CD4-positive, CD25-positive, alpha-beta regulatory T cell (primary cell): ENCODE measurements around the gene PHF2. TPM values are rescaled to one million over a fixed set of nuclear protein-coding genes. Genes with fewer than 3 reads are reported as not detected.

ENCODE experiments used
- ATAC-seq, 2 donors: fragments of 150-1000 bp; cut with Tn5 transposase; one replicate each; pipeline ENCODE4 v1.10.0; 2021; ENCODE audit warnings: low read depth in 2 of 2, moderate number of reproducible peaks in 2 of 2, moderate library complexity in 1 of 2
- DNase-seq, 3 donors: peaks; one replicate each; pipeline versions ENCODE4 v3.0.0 to v3.0.0-alpha.2; 2012 to 2022; ENCODE audit warnings: mixed read lengths in 1 of 3
- H3K27ac ChIP-seq: one replicate; pipeline ENCODE4 v1.7.0; 2013; ENCODE audit warnings: mild to moderate bottlenecking, low read length; ENCODE audit not compliant: insufficient read depth, poor library complexity, severe bottlenecking
- H3K27me3 ChIP-seq: one replicate; pipeline ENCODE4 v1.7.0; 2013; ENCODE audit warnings: low read length; ENCODE audit not compliant: control insufficient read depth, insufficient read depth
- H3K36me3 ChIP-seq: one replicate; pipeline ENCODE4 v1.7.0; 2013; ENCODE audit warnings: mild to moderate bottlenecking, low read length, moderate library complexity; ENCODE audit not compliant: control insufficient read depth, insufficient read depth
- H3K4me1 ChIP-seq: 2 replicates; pipeline ENCODE4 v1.7.0; 2013; ENCODE audit warnings: mild to moderate bottlenecking, low read length; ENCODE audit not compliant: insufficient read depth, control insufficient read depth, poor library complexity, severe bottlenecking
- H3K4me3 ChIP-seq: one replicate; pipeline ENCODE4 v1.7.0; 2013; ENCODE audit warnings: low read depth, mild to moderate bottlenecking, low read length, moderate library complexity
- H3K9me3 ChIP-seq, 2 experiments: 1 replicate in 1 of 2; 2 replicates in 1 of 2; pipeline ENCODE4 v1.7.0; 2013; ENCODE audit warnings: low read length in 2 of 2, mild to moderate bottlenecking in 1 of 2, moderate library complexity in 1 of 2; ENCODE audit not compliant: control insufficient read depth in 2 of 2
- H3K27ac Mint-ChIP-seq, 3 donors: one replicate each; pipeline ENCODE4 v1.8.0; 2020 to 2022; ENCODE audit warnings: mild to moderate bottlenecking in 3 of 3, mixed read lengths in 3 of 3, moderate library complexity in 2 of 3
- H3K27me3 Mint-ChIP-seq: one replicate; pipeline ENCODE4 v1.8.0; 2022; ENCODE audit warnings: mild to moderate bottlenecking, mixed read lengths
- H3K36me3 Mint-ChIP-seq: one replicate; pipeline ENCODE4 v1.8.0; 2020; ENCODE audit warnings: mixed read lengths
- H3K4me1 Mint-ChIP-seq, 4 donors: one replicate each; pipeline ENCODE4 v1.8.0; 2020 to 2022; ENCODE audit warnings: mixed read lengths in 4 of 4, mild to moderate bottlenecking in 1 of 4
- H3K4me3 Mint-ChIP-seq, 4 donors: one replicate each; pipeline ENCODE4 v1.8.0; 2020 to 2022; ENCODE audit warnings: mild to moderate bottlenecking in 4 of 4, mixed read lengths in 4 of 4, moderate library complexity in 3 of 4
- H3K9me3 Mint-ChIP-seq, 7 donors: one replicate each; pipeline ENCODE4 v1.8.0; 2020 to 2022; ENCODE audit warnings: mixed read lengths in 7 of 7, mild to moderate bottlenecking in 3 of 7, moderate library complexity in 2 of 7
- polyA plus RNA-seq, 4 donors: library from polyadenylated mRNA; unstranded; fragments of 300-500 nt; fragmentation: Illumina TruSeq; gene quantifications; one replicate each; pipeline ENCODE4 v1.2.3, GENCODE V29; 2021
- total RNA-seq: library from RNA; stranded (reverse); gene quantifications from one replicate; pipeline ENCODE4 v1.2.3, GENCODE V29; 2022

The PHF2 gene
- total and polyA plus RNA-seq, 5 donors from 2014 or later: 0.37 to 29.4 (median 1.0) TPM

DNA sequence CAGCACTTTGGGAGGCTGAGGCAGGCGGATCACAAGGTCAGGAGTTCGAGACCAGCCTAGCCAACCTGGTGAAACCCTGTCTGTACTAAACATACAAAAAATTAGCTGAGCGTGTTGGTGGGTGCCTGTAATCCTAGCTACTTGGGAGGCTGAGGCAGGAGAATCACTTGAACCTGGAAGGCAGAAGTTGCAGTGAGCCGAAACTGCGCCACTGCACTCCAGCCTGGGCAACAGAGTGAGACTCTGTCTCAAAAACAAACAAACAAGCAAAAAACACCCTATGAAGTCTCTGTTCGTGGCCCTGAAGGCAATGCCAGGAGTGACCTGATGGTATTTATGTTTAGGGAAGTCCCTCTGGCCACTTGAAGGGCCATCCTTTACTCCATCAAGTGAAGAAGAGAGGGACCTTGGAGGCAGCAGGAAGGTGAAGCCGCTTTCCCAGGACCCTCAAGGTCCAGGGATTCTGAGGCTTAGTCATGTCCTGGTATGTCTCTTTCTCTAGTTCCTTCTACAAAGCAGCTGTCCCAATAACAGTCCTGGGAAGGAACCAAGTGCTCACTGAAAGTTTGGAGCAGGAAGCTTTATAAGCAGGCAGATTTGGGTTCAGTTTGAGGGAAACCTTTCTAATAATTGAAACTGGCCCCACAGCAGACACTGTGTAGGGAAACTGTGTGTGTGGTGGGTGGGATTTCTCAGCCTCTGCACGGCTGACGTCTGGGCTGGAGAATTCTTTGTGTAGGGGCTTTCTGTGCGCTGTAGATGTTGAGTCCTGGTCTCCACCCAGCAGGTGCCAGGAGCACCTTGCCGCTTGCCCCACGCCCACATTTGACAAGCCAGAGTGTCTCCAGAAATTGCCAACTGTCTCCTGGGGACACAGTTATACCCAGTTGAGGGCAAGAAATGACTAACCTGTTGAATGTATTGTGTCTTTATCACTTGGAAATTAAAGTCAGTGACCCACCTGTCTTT lies 12.5 kb downstream of the PHF2 start:
- Mint-ChIP-seq H3K9me3 (peaks cover 0 to 11% (median 4%) of the 10 kb centered on the region in 7 donors), H3K4me1 (peaks cover 13 to 76% (median 37%) of the 10 kb centered on the region in 4 donors), H3K36me3 (peaks cover 7% of the 10 kb centered on the region), H3K4me3 (no peak overlapping the region), H3K27me3 (no peaks in the 10 kb centered on the region), H3K27ac (peak overlapping the region in 2 of 3 donors; percentile 42 to 81)
- no peak for ATAC-seq
- Histone ChIP-seq H3K27me3 (no peaks in the 10 kb centered on the region), H3K9me3 (peaks cover 0 to 7% of the 10 kb centered on the region in 2 experiments), H3K4me1 (peaks cover 4% of the 10 kb centered on the region), H3K27ac (no peak overlapping the region), H3K36me3 (no peaks in the 10 kb centered on the region), H3K4me3 (no peak overlapping the region)
- DNase-seq: no peak

GRCh38 chr9:93589688-93590087 lies 13.3 kb downstream of the PHF2 start:
- H3K4me1 Mint-ChIP-seq: peaks cover 9 to 76% (median 35%) of the 10 kb centered on the region in 4 donors
- DNase-seq (no peak), ATAC-seq (no peak)
- Histone ChIP-seq H3K4me1 (peaks cover 4% of the 10 kb centered on the region), H3K4me3 (no peak overlapping the region), H3K27ac (no peak overlapping the region), H3K9me3 (peaks cover 0 to under 1% of the 10 kb centered on the region in 2 experiments), H3K36me3 (no peaks in the 10 kb centered on the region), H3K27me3 (no peaks in the 10 kb centered on the region)
- peak overlapping the region in 2 of 4 donors; percentile 13 to 27 for H3K4me3 Mint-ChIP-seq
- peaks cover 3% of the 10 kb centered on the region for H3K36me3 Mint-ChIP-seq
- no peaks in the 10 kb centered on the region for H3K27me3 Mint-ChIP-seq
- H3K27ac Mint-ChIP-seq: peak overlapping the region in 2 of 3 donors; percentile 16 to 32
- H3K9me3 Mint-ChIP-seq: peaks cover 0 to 3% (median 0%) of the 10 kb centered on the region in 7 donors

GRCh38 chr9:93590609-93591234 lies 14.3 kb downstream of the PHF2 start:
- no peak overlapping the region for H3K27ac ChIP-seq
- H3K4me1 Mint-ChIP-seq: peaks cover 9 to 74% (median 40%) of the 10 kb centered on the region in 4 donors
- H3K4me1 ChIP-seq: peaks cover 4% of the 10 kb centered on the region
- no peaks in the 10 kb centered on the region for H3K9me3 ChIP-seq
- no peak overlapping the region for H3K4me3 Mint-ChIP-seq
- no peaks in the 10 kb centered on the region for H3K9me3 Mint-ChIP-seq
- H3K27ac Mint-ChIP-seq: peak overlapping the region in 1 of 3 donors; percentile 19
- no peaks in the 10 kb centered on the region for H3K36me3 ChIP-seq
- no peaks in the 10 kb centered on the region for H3K36me3 Mint-ChIP-seq
- DNase-seq: no peak
- no peaks in the 10 kb centered on the region for H3K27me3 ChIP-seq
- ATAC-seq: no peak
- no peaks in the 10 kb centered on the region for H3K27me3 Mint-ChIP-seq
- H3K4me3 ChIP-seq: no peak overlapping the region

GRCh38 chr9:93591301-93592007 lies 15.1 kb downstream of the PHF2 start:
- Mint-ChIP-seq H3K27me3 (no peaks in the 10 kb centered on the region), H3K9me3 (no peaks in the 10 kb centered on the region), H3K36me3 (no peaks in the 10 kb centered on the region), H3K27ac (peak overlapping the region in 1 of 3 donors; percentile 38), H3K4me3 (no peak overlapping the region), H3K4me1 (peaks cover 9 to 79% (median 45%) of the 10 kb centered on the region in 4 donors)
- H3K4me3 ChIP-seq: no peak overlapping the region
- H3K9me3 ChIP-seq: no peaks in the 10 kb centered on the region
- peaks cover 4% of the 10 kb centered on the region for H3K4me1 ChIP-seq
- H3K27me3 ChIP-seq: no peaks in the 10 kb centered on the region
- ATAC-seq (no peak), DNase-seq (no peak)
- H3K27ac ChIP-seq: no peak overlapping the region
- H3K36me3 ChIP-seq: no peaks in the 10 kb centered on the region

DNA sequence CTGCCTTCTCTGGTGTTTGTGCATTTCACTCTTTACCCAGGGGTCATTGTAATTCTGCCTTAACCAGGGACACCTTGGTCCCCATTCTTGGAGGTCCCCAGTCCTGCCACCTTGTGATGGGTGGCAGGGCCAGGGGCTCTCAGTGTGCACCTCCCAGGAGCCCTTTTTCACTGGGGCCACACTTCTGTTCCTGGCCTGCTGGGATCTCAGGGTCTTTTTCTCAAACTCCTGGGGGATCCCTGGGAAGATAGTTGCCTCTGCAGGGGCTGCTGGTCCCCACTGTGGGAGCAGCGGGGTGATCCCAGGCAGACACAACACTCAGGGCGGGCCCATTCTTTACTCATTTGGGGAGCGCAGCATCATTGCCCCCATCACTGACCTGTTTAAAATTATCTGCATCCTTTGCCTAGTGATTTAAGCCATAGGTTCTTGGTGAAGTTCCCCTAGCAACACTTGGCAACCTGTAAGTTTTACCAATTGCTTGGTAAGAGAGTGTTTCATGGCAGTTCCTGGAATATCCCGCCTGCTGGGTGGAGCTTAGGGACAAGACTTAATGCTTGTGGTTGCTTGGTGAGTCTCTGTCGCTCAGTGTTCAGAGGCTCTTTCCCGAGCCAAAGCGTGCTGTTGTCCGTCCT lies 15.7 kb downstream of the PHF2 start:
- no peaks in the 10 kb centered on the region for H3K9me3 Mint-ChIP-seq
- H3K4me3 Mint-ChIP-seq: no peak overlapping the region
- H3K4me1 ChIP-seq: peaks cover 6% of the 10 kb centered on the region
- peak overlapping the region in 2 of 3 donors; percentile 38 to 55 for H3K27ac Mint-ChIP-seq
- H3K27me3 ChIP-seq: no peaks in the 10 kb centered on the region
- no peak overlapping the region for H3K27ac ChIP-seq
- no peaks in the 10 kb centered on the region for H3K36me3 Mint-ChIP-seq
- no peaks in the 10 kb centered on the region for H3K9me3 ChIP-seq
- H3K27me3 Mint-ChIP-seq: no peaks in the 10 kb centered on the region
- no peak overlapping the region for H3K4me3 ChIP-seq
- H3K4me1 Mint-ChIP-seq: peaks cover 9 to 75% (median 43%) of the 10 kb centered on the region in 4 donors
- no peak for ATAC-seq
- H3K36me3 ChIP-seq: no peaks in the 10 kb centered on the region
- no peak for DNase-seq

GRCh38 chr9:93592643-93593021 lies 16.2 kb downstream of the PHF2 start:
- no peak for ATAC-seq
- Mint-ChIP-seq H3K27me3 (no peaks in the 10 kb centered on the region), H3K4me1 (peaks cover 9 to 77% (median 45%) of the 10 kb centered on the region in 4 donors), H3K36me3 (no peaks in the 10 kb centered on the region), H3K9me3 (no peaks in the 10 kb centered on the region), H3K27ac (peak overlapping the region in 1 of 3 donors; percentile 55), H3K4me3 (no peak overlapping the region)
- peak in 1 of 3 donors; percentile 31 for DNase-seq
- Histone ChIP-seq H3K27ac (no peak overlapping the region), H3K27me3 (no peaks in the 10 kb centered on the region), H3K4me1 (peaks cover 9% of the 10 kb centered on the region), H3K36me3 (no peaks in the 10 kb centered on the region), H3K9me3 (no peaks in the 10 kb centered on the region), H3K4me3 (no peak overlapping the region)

DNA sequence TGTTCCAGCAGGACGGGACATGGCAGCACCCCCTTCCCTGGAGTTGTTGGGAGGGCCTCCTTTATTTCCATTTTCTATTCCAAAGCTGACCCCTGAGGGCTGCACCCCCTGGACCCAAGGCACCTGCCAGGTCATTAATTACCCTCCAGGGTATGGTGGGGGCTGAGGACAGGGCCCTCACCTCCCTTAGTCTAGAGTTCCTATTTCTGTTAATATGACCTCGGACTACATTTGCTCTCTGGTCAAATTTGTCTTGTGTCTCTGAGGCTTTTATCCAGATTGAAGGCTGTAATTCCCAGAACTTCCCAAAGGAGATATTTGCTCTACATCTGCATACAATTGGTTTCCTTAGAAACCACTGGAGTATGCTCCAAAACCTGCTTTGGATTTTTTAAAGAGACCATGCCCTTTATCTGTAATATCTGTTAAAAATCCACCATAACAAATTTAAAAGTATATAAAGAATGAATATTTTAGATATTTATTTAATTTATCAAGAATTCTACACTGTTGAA lies 16.8 kb downstream of the PHF2 start:
- H3K9me3 ChIP-seq: no peaks in the 10 kb centered on the region
- H3K27me3 ChIP-seq: no peaks in the 10 kb centered on the region
- Mint-ChIP-seq H3K9me3 (no peaks in the 10 kb centered on the region), H3K4me3 (no peak overlapping the region), H3K36me3 (no peaks in the 10 kb centered on the region), H3K27ac (no peak overlapping the region), H3K4me1 (peaks cover 9 to 77% (median 46%) of the 10 kb centered on the region in 4 donors), H3K27me3 (no peaks in the 10 kb centered on the region)
- DNase-seq (no peak), ATAC-seq (no peak)
- no peak overlapping the region for H3K4me3 ChIP-seq
- peaks cover 15% of the 10 kb centered on the region for H3K4me1 ChIP-seq
- H3K27ac ChIP-seq: no peak overlapping the region
- no peaks in the 10 kb centered on the region for H3K36me3 ChIP-seq
